GM21360 (cell line): ENCODE data around the gene ANKS1B.

Source experiments
- ATAC-seq: cut with Tn5 transposase; IDR thresholded peaks from one replicate; pipeline ENCODE4 v1.9.1; 2021; ENCODE audit warnings: mild to moderate bottlenecking, moderate library complexity; ENCODE audit not compliant: unreplicated experiment

The ANKS1B gene

GRCh38 chr12:98750511-98750910, 1234.2 kb downstream of the ANKS1B start:
- no peak for ATAC-seq

- no peak for ATAC-seq
These were observed 1236.3 kb downstream of the ANKS1B start for GRCh38 chr12:98748463-98748862.

- peak; percentile 53 for ATAC-seq
These were observed 1239.0 kb downstream of the ANKS1B start for GRCh38 chr12:98745578-98746391.

- ATAC-seq: no peak
These were observed 1240.1 kb downstream of the ANKS1B start for GRCh38 chr12:98744680-98745079.

GRCh38 chr12:98743362-98743953, 1241.3 kb downstream of the ANKS1B start:
- no peak for ATAC-seq

GRCh38 chr12:98741556-98742265, 1243.0 kb downstream of the ANKS1B start:
- ATAC-seq: no peak

- ATAC-seq: no peak
These were observed 1243.6 kb downstream of the ANKS1B start for GRCh38 chr12:98741196-98741555.

GRCh38 chr12:98740751-98741150, 1244.0 kb downstream of the ANKS1B start:
- no peak for ATAC-seq

GRCh38 chr12:98738539-98738938, 1246.2 kb downstream of the ANKS1B start:
- no peak for ATAC-seq

GRCh38 chr12:98738002-98738401, 1246.7 kb downstream of the ANKS1B start:
- no peak for ATAC-seq

- ATAC-seq: no peak
These were observed 1247.4 kb downstream of the ANKS1B start for GRCh38 chr12:98737322-98737712.

- no peak for ATAC-seq
These were observed 1248.1 kb downstream of the ANKS1B start for GRCh38 chr12:98736352-98737321.

- ATAC-seq: no peak
These were observed 1248.9 kb downstream of the ANKS1B start for GRCh38 chr12:98735821-98736220.

GRCh38 chr12:98733667-98734350, 1250.9 kb downstream of the ANKS1B start:
- no peak for ATAC-seq

GRCh38 chr12:98730412-98730811, 1254.3 kb downstream of the ANKS1B start:
- no peak for ATAC-seq

GRCh38 chr12:98727196-98727595, 1257.5 kb downstream of the ANKS1B start:
- no peak for ATAC-seq

- ATAC-seq: peak; percentile 90
These were observed 1259.1 kb downstream of the ANKS1B start for GRCh38 chr12:98725476-98726247.

GRCh38 chr12:98724384-98725155, 1260.2 kb downstream of the ANKS1B start:
- no peak for ATAC-seq
